ENCODE results near the gene ATF5.

Gene ATF5

GRCh38 chr19:49929121-49929610 lies at the start of gene ATF5, which contains the start of gene NUP62:
ATF5 (plus strand) TSS chr19:49929205; CDS start chr19:49930851, 1,646 bp downstream.
NUP62 (minus strand) TSS chr19:49929504; CDS start chr19:49909807, 19,697 bp downstream.
- peak; percentile 89 for DNase-seq (ENCODE audit: low spot score)

DNA sequence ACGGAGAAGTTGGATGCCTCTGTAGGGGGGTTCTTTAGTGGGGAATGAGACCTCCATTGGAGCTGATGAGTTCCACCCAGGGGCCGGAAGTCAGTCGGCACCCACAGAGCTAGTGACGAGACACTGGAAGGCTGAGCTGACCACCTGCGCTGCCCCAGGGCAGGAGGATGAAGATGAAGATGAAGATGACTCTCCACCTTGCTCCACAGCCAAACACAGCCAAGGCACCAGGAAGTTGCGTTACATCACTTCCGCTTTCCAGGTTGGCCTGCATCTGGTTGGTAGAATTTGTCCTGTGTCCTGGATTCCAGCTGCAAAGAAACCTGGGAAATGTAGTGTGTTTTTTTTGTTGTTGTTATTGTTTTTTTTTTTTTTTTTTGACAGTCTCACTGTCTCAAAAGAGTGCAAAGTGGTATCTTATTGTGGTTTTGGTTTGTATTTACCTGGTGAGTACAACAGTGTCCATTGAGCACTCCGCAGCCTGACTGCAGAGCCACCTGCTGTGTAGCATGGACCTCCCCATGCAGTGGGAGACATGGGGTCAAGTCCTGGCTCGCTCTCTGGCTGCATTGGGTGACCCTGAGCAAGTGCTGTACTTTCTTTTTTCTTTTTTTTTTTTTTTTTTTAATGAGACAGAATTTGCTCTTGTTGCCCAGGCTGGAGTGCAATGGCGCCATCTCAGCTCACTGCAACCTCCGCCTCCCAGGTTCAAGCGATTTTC lies 49.6 kb upstream of the ATF5 start:
- DNase-seq (ENCODE audit: low spot score), result no peak

GRCh38 chr19:49880162-49880869 lies 48.7 kb upstream of the ATF5 start:
- DNase-seq (ENCODE audit: low spot score), result no peak

DNA sequence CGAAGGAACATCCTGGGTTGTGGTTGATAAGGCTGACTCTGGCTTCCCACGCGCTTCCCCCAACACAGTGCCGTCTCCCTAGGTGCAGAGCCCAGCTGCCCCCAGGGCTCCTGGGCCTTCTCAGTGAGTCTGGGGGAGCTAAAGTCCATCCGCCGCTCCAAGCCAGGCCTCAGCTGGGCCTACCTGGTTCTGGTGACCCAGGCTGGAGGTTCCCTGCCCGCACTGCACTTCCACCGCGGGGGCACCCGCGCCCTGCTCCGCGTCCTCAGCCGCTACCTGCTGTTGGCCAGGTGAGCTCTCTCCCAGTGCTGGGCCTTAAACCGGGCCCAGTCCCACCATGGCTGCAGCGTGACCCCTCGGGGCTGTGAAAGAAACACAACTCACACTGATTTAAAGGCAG lies 47.8 kb upstream of the ATF5 start:
- DNase-seq (ENCODE audit: low spot score), result no peak

- DNase-seq (ENCODE audit: low spot score), result no peak
Measured at GRCh38 chr19:49881672-49882394, 47.2 kb upstream of the ATF5 start.

DNA sequence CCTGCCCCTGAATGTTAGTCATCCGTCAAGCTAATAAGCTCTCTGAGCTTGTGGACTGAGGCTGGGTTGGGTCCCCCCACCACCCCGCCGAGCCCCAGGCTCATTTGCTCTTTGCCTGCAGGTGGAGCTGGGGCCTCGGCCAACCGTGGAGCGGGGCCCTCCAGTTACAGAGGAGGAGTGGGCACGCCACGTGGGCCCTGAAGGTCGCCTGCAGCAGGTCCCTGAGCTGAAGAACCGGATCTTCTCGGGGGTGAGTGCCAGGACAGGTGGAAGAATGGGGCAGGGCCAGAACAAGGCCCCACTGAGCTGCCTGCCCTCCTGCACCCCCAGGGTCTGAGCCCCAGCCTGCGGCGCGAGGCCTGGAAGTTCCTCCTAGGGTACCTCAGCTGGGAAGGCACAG lies 46.4 kb upstream of the ATF5 start:
- no peak for DNase-seq (ENCODE audit: low spot score)

DNA sequence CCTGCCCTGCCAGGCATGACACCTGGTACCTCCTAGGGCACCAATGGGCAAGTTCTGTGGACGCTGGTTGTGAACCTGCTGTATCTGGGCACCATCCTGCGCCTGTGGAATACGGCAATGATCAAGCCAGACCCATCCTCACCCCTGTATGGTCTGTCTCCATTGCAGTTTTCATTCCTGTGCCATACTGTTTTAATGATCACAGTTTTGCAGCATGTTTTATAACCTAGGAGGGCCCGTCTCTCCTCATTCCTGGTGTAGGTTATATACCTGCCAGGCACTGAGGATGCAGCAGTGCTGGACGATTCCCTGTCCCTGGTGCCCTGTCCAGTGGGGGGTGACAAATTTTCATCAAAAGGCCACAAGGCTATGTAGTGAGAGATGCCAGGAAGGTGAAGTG lies 45.9 kb upstream of the ATF5 start:
- no peak for DNase-seq (ENCODE audit: low spot score)

DNA sequence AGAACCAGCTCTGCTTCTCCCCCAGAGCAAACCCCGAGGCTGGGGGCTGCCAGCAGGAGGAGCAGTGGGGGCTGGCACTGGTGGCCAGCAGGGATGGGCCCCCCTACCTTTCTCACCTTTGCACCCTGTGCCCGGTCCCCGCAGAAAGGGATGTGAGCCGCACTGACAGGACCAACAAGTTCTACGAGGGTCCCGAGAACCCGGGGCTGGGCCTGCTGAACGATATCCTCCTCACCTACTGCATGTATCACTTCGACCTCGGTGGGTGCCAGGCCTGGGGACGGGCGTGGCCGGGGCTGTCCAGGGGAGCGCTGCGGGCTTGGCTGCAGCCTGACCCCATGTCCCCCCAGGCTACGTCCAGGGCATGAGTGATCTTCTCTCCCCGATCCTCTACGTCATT lies 44.9 kb upstream of the ATF5 start:
- DNase-seq (ENCODE audit: low spot score), result no peak

DNA sequence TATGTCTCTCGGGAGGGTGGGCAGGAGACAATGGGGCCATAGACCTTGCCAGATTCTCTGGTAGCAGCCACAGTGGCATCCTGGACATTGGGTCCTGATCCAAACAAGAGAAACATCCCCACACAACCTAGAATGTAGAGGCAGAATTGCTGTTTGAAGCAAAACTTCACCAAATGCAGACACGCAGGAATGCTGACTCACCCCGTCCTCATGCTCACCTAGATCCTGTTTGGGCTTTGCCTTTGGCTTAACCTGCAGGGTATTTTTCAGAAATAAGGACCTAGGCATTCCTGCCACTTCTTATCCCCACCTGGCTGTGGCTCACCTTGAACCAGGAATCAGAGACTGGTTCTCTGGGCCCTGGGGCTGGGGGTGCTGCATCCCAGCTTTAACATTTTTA lies 44.2 kb upstream of the ATF5 start:
- no peak for DNase-seq (ENCODE audit: low spot score)

DNA sequence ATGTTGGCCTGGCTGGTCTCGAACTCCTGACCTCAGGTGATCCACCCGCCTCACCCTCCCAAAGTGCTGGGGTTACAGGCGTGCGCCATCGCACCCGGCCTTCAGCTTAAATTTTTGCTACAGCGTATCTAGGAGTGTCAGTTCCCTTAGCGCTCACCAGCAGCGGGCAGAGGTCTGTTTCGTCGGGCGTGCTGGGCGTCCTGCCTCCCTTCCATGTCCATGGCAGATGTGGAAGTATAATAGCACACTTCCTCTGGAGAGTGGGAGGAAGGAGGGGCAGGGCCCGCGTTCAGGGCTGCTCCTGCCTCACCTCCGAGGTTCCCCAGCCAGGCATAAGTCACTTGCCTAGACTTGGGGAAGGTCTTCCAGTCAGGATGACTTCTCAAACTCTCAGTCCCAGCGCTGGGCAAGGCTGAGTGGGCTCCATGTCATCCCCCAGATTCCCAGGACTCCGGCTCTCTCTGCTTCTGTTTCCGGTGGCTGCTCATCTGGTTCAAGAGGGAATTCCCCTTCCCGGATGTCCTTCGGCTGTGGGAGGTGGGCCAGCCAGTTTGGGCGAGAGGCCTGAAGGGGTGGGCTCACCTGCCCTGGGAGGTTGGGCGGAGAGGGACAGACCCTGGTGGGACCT lies 41.9 kb upstream of the ATF5 start:
- no peak for DNase-seq (ENCODE audit: low spot score)

GRCh38 chr19:49887665-49888509 lies 41.1 kb upstream of the ATF5 start:
- DNase-seq (ENCODE audit: low spot score), result no peak

GRCh38 chr19:49888510-49888824 lies 40.5 kb upstream of the ATF5 start:
- DNase-seq (ENCODE audit: low spot score), result no peak

DNA sequence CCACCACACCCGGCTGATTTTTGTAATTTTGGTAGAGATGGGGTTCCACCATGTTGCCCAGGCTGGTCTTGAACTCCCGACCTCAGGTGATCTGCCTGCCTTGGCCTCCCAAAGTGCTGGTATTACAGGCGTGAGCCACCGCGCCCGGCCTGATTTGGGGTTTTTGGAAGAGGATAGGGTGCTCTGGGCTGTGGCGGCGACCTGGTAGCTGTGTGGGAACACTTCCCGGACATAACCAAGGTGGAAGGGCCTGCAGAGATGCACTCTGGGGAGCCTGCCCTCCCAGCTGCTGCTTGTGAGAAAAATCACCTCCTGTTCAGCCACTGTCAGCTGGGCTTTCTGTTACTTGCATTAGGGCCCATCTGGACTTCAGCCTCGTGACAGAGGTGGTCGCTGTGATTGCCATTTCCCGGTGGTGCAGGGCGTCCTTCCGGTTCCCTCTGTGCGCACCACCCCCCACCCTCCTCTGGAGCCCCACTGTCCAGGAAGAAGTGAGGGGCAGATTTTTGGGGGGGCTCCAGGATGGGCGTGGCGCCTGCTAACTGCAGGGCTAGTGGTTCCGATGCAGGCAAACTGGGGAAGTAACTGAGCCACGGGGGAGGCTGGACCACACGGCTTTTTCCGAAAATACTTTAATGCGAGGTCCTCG lies 39.8 kb upstream of the ATF5 start:
- DNase-seq (ENCODE audit: low spot score), result no peak

DNA sequence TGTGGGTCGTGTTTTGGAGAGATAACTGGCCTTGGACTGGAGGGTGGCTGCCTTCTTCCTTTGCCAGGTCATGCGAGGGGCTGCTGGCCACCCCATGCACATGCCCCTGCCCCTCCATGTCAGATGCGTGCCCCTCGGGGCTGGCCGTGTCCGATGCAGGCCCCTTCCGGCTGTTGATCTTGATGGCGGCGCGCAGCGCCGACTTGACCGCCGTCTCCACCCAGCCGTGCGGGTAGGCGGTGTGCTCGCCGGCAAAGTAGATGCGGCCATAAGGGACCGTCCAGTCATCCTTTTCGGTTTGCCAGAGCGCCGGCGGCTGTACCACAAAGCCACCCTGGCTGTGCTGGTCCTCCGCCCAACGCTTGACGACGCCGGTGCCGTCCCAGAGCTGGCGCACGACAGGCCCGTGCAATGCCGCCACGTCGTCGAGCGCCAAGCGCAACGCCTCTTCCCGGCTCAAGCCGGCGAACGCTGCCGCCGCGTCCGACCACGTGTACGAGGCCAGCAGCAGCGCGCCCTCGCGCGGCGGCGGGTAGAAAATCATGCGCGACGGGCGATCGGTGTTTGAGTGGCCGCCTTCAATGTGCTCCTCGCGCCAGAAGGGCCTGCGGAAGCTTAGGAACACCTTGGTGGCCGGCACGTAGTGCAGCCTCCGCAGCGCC lies 39.2 kb upstream of the ATF5 start:
- peak; percentile 80 for DNase-seq (ENCODE audit: low spot score)

GRCh38 chr19:49890349-49891311 lies 38.4 kb upstream of the ATF5 start:
- DNase-seq (ENCODE audit: low spot score), result peak; percentile 69

GRCh38 chr19:49891393-49891792 lies 37.6 kb upstream of the ATF5 start:
- no peak for DNase-seq (ENCODE audit: low spot score)

DNA sequence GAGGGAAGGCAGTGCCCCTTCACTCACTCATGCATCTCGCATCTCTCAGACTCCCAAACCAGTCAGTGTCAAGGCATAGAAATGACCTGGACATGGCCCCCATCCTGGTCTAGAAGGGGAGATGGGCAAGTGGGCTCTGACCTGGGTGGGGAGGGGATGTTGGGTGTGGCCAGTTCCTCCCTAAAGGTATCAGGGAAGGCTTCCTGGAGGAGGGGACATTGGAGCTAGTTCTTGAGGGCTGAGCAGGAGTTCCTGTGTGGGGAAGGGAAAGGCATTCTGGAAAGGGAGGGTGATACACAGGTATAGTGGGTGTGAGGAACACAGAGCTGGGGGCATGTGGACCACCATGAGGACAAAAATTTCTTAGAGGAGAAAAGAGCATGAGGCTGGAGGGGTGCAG lies 36.3 kb upstream of the ATF5 start:
- DNase-seq (ENCODE audit: low spot score), result no peak

DNA sequence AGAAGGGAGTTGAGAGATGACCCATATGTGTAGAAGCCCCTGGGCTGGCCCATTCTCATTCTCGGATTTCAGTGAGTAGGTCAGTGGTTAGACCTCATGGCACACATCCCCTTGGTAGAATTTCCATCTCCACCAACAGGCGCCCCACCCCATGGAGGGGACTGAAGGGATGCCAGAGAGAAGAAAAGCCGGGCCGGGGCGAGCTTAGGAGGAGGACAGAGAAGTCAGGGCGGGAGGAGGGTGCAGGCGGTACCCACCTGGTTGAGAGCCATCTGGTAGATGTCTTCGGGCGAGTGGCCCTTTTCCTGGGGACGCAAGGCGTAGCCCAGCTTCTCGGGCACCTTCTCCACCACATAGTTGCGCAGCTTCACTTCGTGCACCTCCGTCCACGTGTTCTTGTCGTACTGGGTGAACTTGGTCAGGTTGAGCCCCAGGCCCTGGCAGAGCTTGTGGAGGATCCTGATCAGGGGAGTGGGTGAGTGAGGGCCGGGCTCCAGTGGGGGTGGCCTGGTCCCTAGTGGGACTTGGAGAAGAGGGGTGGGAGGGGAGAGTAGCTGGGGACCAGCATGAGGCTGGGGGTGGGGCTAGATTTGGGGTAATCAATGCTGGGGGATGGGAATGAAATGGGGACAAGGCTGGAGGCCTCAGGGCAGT lies 34.9 kb upstream of the ATF5 start:
- no peak for DNase-seq (ENCODE audit: low spot score)
